HG03558 (cell line): Measurements from ENCODE around the gene NPTX2.
"Not testable (repeated sequence)": the region's sequence is repeated elsewhere in the genome, so short reads cannot be mapped to it uniquely, and the experiment has no call there.

Experiments used
- ATAC-seq: cut with Tn5 transposase; IDR thresholded peaks from one replicate; pipeline ENCODE4 v1.9.1; 2021; ENCODE audit warnings: moderate number of reproducible peaks; ENCODE audit not compliant: unreplicated experiment; ENCODE audit errors: extremely low read depth

Gene NPTX2

GRCh38 chr7:98617051-98617959, at the start of gene NPTX2:
NPTX2 (plus strand) TSS chr7:98617285; CDS start chr7:98617462, 177 bp downstream.
- no peak for ATAC-seq

GRCh38 chr7:98567991-98568390, 49.1 kb upstream of the NPTX2 start:
- ATAC-seq: no peak

- no peak for ATAC-seq
Measured at GRCh38 chr7:98568891-98569290, 48.2 kb upstream of the NPTX2 start.

GRCh38 chr7:98569691-98570337, 47.3 kb upstream of the NPTX2 start:
- no peak for ATAC-seq

GRCh38 chr7:98571006-98571405, 46.1 kb upstream of the NPTX2 start:
- ATAC-seq: no peak

GRCh38 chr7:98571986-98572385, 45.1 kb upstream of the NPTX2 start:
- no peak for ATAC-seq

GRCh38 chr7:98572716-98573115, 44.4 kb upstream of the NPTX2 start:
- not testable (repeated sequence) for ATAC-seq

- no peak for ATAC-seq
Measured at GRCh38 chr7:98573816-98574215, 43.3 kb upstream of the NPTX2 start.

- ATAC-seq: no peak
Measured at GRCh38 chr7:98575878-98576277, 41.2 kb upstream of the NPTX2 start.

GRCh38 chr7:98584830-98585229, 32.3 kb upstream of the NPTX2 start:
- no peak for ATAC-seq

- no peak for ATAC-seq
Measured at GRCh38 chr7:98591926-98592325, 25.2 kb upstream of the NPTX2 start.

GRCh38 chr7:98594348-98594747, 22.7 kb upstream of the NPTX2 start:
- ATAC-seq: no peak

GRCh38 chr7:98594787-98595186, 22.3 kb upstream of the NPTX2 start:
- ATAC-seq: no peak

- ATAC-seq: no peak
Measured at GRCh38 chr7:98598846-98599615, 18.1 kb upstream of the NPTX2 start.

- no peak for ATAC-seq
Measured at GRCh38 chr7:98599886-98600285, 17.2 kb upstream of the NPTX2 start.

- ATAC-seq: no peak
Measured at GRCh38 chr7:98602755-98603398, 14.2 kb upstream of the NPTX2 start.

GRCh38 chr7:98603399-98603788, 13.7 kb upstream of the NPTX2 start:
- ATAC-seq: no peak

GRCh38 chr7:98613601-98614425, 3.3 kb upstream of the NPTX2 start:
- ATAC-seq: no peak

- ATAC-seq: no peak
Measured at GRCh38 chr7:98616381-98617050, 569 bp upstream of the NPTX2 start.
